ENCODE results near the gene LRRN4CL.

GRCh38 chr11:62665599-62666258 lies 23.6 kb downstream of the LRRN4CL start:
- TF ChIP-seq POLR2AphosphoS5 (IDR thresholded peaks at IDR 0.05), result no peak
- no peak for TF ChIP-seq POLR2A (IDR thresholded peaks at IDR 0.05)

Measured in breast epithelium (tissue), 3 donors.